ENCODE data around the gene HOXB7. TPM values are rescaled to one million over a fixed set of nuclear protein-coding genes. Genes with fewer than 3 reads are reported as not detected.

The HOXB7 gene
- total RNA-seq, 1 experiment from 2014 or later = not detected

- H4K91ac ChIP-seq (ENCODE audit: insufficient read length, low read depth, low read length) = no peak overlapping the region
- no peaks in the 10 kb centered on the region for H3K79me1 ChIP-seq (ENCODE audit: insufficient read depth, low read depth, low read length, poor library complexity, severe bottlenecking)
- H2BK20ac ChIP-seq (ENCODE audit: low read depth, low read length, poor library complexity, severe bottlenecking) = no peak overlapping the region
- H3K79me2 ChIP-seq (ENCODE audit: insufficient read depth, low read length) = no peaks in the 10 kb centered on the region
- Mint-ChIP-seq H3K4me1 (peaks cover 0 to 18% of the 10 kb centered on the region in 2 experiments; a peak in 2 of 4 replicates), H3K27me3 (ENCODE audit: low read depth) (peaks cover 100% of the 10 kb centered on the region), H3K36me3 (ENCODE audit: insufficient read depth in 1 of 3, low read depth in 3 of 3) (peaks cover 0 to 2% (median 0%) of the 10 kb centered on the region in 3 experiments; a peak in 1 of 7 replicates), H3K4me3 (peak overlapping the region in 1 of 2 experiments; percentile 46; a peak in 1 of 5 replicates), H3K9me3 (peaks cover 3 to 35% of the 10 kb centered on the region in 2 experiments; a peak in 3 of 5 replicates), H3K27ac (no peak overlapping the region)
- H2BK12ac ChIP-seq (ENCODE audit: insufficient read length, low read depth, low read length) = no peak overlapping the region
- no peak overlapping the region for H2AK5ac ChIP-seq (ENCODE audit: insufficient read length, low read length)
- H3K18ac ChIP-seq (ENCODE audit: insufficient read length, low read depth, low read length) = no peak overlapping the region
- H3K56ac ChIP-seq (ENCODE audit: insufficient read length, low read depth, low read length) = no peak overlapping the region
- no peak overlapping the region for H2BK120ac ChIP-seq (ENCODE audit: low read depth, low read length, poor library complexity, severe bottlenecking)
- WGBS (ENCODE audit: extremely low coverage, insufficient read length, low lambda C conversion rate) = no CpG with 5 or more reads among the region's 25 CpGs
- no peak overlapping the region for H3K27ac ChIP-seq (ENCODE audit: insufficient read length, low read depth, low read length)
- H2AFZ ChIP-seq (ENCODE audit: low read length) = no peak overlapping the region
- peaks cover 97% of the 10 kb centered on the region for H3K27me3 ChIP-seq (ENCODE audit: insufficient read depth, low read length)
- no peak overlapping the region for H2BK5ac ChIP-seq (ENCODE audit: insufficient read length, low read length)
- H4K20me1 ChIP-seq (ENCODE audit: control insufficient read depth, insufficient read depth, insufficient read length) = no peaks in the 10 kb centered on the region
- no peak overlapping the region for H3K9ac ChIP-seq (ENCODE audit: extremely low read depth, insufficient read length, low read length)
- peak; percentile 93 for DNase-seq
- H4K5ac ChIP-seq (ENCODE audit: insufficient read length, low read depth, low read length) = no peak overlapping the region
- H3K4me1 ChIP-seq (ENCODE audit: insufficient read depth, low read length) = no peaks in the 10 kb centered on the region
- no peak overlapping the region for H4K8ac ChIP-seq (replicated peaks; ENCODE audit: insufficient read length, low read depth, low read length)
- H3K14ac ChIP-seq (ENCODE audit: insufficient read depth, low read length) = no peak overlapping the region
- TF ChIP-seq CTCF (conservative IDR thresholded peaks at IDR 0.05) = peak; percentile 98
- no peak overlapping the region for H2BK15ac ChIP-seq (ENCODE audit: low read depth, low read length)
- no peak overlapping the region for H3K4me2 ChIP-seq (ENCODE audit: insufficient read depth, insufficient read length, low read length)
- H3T11ph ChIP-seq (ENCODE audit: low read length) = no peak overlapping the region
- no peak overlapping the region for H3K4ac ChIP-seq (ENCODE audit: low read depth, low read length)
- no peaks in the 10 kb centered on the region for H3K9me3 ChIP-seq (ENCODE audit: control insufficient read depth, low read depth, low read length)
- H3K23me2 ChIP-seq (ENCODE audit: insufficient read length, low read depth, low read length, poor library complexity, severe bottlenecking) = no peaks in the 10 kb centered on the region
- H3K23ac ChIP-seq (ENCODE audit: insufficient read length, low read depth, low read length) = no peak overlapping the region
These were observed 7.6 kb upstream of the HOXB7 start for GRCh38 chr17:48618256-48618896.

All from H9 (cell line).